Panc1 (cell line): Measurements from ENCODE around the gene SCAMP4.

Experiments used
- CTCF ChIP-seq: fragments of 450-650 bp; IDR thresholded peaks from 2 replicates; pipeline ENCODE4 v1.5.1; 2017; ENCODE audit warnings: mild to moderate bottlenecking
- REST ChIP-seq, 2 experiments: IDR thresholded peaks; 2 replicates each; pipeline ENCODE4 v1.6.1; 2011 to 2012; ENCODE audit warnings: low read depth in 2 of 2, control low read depth in 1 of 2, low read length in 1 of 2, mild to moderate bottlenecking in 1 of 2, moderate library complexity in 1 of 2; ENCODE audit not compliant: insufficient read depth in 1 of 2

GRCh38 chr19:1961000-1961883, 56.0 kb downstream of the SCAMP4 start:
- TF ChIP-seq CTCF (no peak), REST (IDR thresholded peaks at IDR 0.05; ENCODE audit: insufficient read depth in 1 of 2, low read depth in 2 of 2, low read length in 1 of 2) (no peak)
